Stimulated activated CD8-positive, alpha-beta memory T cell treated with anti-CD3 and anti-CD28 coated beads, Interleukin-7, amount 100 ng/mL, for 24 hours (primary cell): ENCODE measurements around the gene RASA2.

Experiments
- DNase-seq: peaks from one replicate; pipeline ENCODE4 v3.0.0-alpha.2; 2020; ENCODE audit warnings: low read depth

Gene RASA2

DNA sequence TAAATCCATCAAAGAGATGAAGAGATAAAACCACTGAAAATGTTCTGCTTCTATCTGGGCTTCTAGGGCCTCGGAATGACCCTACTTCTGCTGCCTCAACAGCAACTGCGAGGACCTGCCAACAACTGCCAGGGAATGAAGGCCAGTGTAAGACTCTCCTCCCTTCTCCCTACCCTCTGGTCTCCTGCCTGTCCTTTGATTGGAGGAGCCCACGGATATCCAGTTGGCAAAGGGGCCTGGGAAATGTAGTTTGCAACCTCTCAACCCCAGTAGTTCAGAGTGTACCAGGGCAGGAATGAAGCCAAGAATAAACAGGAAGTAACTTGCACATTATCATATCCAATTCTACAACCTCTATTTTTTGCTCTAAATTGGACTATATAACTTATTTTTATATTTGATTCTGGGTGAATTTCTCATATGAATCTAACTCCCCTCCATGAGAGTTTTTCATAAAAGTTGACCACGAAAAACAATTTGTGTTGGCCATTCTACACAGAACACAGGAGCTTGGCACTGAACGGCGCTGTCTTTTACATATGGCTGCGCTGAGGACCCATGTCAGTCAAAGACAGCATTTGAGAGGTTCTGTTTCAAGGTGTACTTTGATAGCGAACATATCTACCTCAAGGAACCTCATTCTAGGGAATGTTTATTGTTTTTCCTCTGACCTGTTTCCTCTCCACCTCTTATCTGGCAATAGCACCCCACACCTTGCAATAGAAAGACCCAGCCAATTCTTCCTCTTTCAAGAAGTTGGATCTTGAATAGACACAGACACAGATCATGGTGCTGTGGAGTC, 160.1 kb downstream of the RASA2 start:
- no peak for DNase-seq

DNA sequence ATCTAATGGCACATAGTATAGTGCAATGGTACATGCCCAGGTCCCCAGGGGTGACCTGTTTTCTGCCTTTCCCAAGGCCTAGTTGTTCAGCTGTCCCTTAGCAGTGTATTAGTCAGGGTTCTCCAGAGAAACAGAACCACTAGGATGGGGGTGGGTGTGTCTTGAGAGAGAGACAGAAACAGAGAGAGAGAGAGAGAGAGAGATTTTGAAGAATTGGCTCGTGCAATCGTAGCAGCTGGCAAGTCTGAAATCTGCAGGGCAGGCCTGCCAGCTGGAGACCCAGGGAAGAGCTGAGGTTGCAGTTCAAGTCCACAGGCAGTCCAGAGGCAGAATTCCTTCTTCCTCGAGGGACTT, 160.7 kb downstream of the RASA2 start:
- no peak for DNase-seq

DNA sequence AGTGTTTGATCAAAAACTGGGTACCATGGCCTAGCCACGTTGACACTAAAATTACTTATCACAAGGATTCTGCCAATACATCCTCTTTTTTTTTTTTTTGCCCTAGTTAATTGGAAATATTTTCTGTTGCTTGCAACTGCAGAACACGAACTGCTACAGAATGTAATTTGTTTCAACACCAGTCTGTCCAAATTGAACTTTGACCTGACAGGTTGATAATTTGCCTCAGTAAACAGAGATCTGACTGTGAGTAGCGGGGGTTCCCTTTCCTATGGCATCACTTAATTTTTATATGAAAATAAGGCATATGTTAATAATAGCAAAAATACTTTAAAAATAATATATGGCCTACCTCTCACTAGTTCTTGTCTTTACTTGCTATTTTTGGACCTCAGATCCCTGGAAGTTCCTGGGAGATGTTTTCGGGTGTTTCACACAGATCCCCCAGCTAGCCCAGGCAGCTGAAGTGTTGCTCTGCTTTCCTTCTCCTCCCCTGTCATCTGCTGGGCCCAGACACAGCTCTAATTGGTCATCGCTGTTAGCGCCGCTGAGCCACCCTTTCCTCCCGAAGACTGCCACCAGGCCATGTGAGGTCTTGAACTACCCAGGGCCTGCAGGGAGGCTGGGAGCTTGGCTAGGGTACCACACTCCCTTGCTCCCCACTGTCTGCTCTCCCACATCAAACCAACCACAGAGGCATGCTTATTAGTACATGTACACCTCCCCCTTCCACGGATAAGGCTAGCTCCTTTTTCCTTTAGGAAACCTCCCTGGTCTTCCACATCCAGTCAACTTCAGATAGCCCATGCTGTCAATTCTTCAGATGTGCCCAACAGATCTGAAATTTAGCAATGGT, 161.5 kb downstream of the RASA2 start:
- DNase-seq: no peak

DNA sequence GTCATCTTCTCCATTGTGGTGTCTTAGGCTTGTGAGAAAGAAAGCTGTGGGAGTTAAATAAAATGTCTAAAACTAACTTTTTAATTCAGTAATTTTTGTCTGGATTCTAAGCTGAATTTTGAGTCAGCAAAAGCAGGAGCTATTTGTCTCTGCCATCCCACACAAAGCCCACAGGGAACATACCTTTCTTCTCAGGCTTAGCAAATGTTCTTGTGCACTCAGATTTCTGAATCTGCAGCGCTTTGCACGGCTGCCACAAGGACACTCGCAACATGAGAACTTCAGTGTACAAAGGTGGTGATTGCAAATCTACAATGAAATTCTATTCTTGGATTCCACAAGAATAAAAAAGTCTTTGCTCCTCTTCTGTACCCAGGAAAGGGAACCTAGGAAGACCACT, 163.0 kb downstream of the RASA2 start:
- no peak for DNase-seq

DNA sequence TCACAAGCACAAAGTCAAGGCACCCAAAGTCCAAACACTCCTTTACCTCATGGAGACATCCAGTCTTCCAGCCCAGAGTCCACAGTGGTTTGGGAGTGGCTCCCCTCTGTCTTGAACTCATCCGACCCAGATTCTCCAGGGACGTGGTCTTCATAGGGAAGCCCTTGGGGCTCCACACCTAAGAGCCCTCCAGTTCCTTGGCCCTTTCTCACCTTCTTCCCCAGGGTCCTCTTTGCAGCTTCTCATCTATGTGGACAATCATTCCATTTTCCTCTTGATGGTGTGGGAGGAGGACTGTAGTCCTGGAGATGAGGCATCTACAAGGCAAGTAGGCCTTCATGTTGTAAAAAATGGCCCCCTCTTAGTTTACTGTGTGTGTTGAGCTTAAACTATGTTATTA, 164.0 kb downstream of the RASA2 start:
- DNase-seq: no peak

DNA sequence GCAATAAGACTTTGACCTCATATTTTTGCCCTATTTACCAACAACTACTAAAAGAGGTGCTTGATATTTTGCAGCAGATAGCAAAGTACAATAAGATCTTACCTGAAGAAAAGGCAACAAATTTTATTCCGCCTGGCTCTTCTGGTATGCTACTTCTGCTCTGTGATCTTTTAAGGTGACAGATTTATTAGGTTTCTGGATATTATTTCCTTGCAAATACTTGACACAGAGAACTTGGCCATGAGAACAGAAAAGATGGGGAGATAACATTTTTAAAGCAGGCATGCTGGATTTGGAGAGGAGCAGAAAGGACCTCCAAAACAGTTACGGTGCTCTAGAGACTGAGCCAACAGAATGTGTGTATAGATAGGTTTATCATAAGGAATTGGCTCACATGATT, 164.6 kb downstream of the RASA2 start:
- DNase-seq: no peak

DNA sequence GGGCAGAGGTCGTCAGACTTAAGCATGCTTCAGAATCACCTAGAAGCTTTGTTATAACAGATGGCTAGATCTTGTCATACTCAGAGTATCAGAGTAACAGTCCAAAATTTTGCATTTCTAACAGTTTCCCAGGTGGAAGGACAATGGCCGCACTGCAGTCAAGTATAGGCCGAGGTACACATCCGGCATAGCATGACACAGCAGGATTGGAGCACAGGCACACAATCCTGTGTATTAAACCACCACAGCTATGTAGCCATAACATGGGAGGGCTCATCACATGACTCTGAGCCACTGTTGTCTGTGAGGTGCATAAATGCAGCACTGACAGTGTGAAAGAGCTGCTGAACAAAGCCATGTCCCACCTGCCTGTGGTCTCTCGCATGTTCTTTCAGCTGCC, 165.5 kb downstream of the RASA2 start:
- DNase-seq: no peak

DNA sequence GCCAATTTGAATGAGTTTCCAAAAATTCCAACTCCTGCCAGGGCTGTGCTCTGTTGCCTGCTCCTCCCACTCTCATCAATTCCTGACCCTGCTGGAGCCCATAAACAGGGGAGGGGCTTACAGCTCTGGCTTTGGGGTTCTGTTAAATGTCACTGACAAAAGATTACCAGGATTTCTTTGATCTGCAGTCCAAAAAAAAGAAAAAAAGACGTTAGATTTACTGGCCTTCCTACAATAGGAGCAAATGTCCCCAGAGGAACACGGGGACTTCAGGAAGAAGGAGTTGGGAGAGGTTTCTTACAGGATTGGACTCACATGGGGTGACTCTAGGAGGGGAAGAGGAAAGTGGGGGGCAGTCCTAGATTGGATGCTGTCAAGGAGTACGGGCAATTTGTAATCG, 167.0 kb downstream of the RASA2 start:
- DNase-seq: no peak

DNA sequence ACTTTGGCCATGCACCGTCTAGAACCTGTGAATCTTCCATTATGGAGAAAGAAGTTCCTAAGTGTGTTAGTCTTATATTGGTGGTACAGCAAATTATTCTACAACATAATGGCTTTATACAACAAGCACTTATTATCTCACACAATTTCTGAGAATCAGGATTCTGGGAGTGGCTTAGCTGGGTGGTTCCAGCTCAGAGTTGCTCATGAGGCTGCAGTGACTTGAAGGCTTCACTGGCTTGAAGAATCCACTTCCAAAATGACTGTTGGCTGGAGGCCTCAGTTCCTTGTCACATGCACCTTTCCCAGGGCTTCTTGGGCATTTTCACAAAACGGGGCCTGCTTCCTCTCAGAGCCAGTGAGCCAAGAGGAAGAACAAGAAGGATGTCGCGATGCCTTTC, 169.0 kb downstream of the RASA2 start:
- no peak for DNase-seq

DNA sequence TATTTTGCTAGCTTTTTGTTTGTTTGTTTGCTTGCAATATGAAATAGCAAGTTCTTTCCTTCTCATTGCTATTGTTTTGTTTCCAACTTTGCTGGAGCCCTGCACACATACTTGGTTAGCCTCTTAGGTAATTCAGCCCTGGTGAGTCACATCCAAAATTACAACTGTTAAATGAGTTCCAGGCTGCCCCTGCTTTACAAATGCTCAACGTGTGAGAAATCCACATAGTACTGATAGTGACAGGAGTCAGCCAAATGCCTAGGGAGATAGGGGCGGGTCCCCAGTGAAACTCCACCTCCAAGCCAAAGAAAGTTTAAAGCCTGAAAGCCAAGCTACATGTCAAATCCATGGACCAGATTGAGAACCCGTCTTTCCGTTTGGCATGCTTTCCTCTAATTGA, 169.9 kb downstream of the RASA2 start:
- no peak for DNase-seq

DNA sequence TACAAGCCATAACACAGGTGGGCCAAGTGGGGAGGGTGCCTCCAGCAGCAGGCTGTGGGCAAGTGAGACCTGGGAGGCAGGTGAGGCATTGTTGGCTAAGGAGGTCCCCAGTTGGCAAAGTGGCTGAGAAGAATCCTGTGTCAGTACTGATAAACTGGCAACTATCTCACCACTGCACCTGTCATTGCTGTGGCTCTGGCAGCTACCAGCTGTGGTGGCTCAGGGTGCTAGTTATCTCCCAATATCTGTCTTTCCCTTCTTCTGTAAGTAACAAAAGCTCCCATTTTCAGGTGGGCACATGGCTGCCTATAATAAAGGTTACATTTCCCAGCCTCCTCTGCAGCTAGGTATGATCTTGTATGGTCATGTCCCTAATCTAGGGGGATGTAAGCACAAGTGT, 170.7 kb downstream of the RASA2 start:
- DNase-seq: no peak

DNA sequence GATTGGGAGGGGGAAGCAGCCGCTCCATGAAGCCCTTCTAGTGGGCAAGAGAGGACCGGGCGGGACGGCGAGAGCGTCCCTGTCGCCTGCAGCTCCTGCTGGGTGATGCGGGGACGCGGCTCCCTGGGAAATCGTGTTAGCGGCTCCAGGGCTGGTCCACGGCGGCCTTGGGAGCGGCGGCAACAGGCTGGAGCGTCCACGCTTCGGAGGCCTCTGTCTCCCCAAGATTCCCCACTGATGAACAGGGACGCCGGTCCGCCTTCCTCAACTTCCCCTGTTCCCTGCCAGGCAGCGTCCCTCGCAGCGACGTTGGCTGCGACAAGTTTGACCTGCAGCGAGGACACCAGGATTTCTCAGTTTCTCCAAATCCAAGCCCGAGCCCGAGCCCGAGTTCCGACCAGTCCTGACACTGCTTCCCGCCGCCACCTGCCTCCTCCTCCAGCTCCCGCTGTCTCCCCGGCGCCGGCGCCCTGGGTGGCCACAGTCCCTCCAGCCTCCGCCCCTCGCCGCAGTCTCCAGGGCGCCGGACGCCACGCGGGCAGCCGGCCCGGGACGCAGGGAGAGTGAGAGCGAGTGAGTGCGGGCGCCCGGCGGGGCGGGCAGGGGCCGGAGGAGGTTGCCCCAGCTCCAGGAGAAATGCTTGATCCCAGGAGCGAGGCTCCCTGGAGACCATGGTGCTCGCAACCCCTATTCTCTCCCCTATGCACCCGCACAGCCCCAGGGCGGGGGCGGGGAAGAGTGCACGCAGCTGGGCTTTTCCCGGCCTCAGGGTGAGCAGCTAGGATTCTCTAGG, 173.2 kb downstream of the RASA2 start:
- DNase-seq: no peak

DNA sequence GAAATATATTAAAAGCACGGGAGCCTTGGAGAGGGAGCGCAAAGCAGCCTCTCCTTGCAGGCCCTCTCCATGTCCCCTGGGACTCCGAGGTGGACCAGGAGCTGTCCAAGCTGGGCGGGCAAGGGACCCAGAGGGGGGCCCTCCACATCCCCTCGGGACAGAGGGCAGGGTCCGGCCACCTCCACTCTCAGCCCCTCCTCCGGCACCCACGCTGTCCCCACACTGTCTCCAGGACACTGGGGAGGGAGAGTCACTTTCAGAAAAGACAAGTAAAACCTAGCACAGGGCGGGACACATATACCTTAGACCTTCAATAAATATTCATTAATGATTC, 173.8 kb downstream of the RASA2 start:
- no peak for DNase-seq

DNA sequence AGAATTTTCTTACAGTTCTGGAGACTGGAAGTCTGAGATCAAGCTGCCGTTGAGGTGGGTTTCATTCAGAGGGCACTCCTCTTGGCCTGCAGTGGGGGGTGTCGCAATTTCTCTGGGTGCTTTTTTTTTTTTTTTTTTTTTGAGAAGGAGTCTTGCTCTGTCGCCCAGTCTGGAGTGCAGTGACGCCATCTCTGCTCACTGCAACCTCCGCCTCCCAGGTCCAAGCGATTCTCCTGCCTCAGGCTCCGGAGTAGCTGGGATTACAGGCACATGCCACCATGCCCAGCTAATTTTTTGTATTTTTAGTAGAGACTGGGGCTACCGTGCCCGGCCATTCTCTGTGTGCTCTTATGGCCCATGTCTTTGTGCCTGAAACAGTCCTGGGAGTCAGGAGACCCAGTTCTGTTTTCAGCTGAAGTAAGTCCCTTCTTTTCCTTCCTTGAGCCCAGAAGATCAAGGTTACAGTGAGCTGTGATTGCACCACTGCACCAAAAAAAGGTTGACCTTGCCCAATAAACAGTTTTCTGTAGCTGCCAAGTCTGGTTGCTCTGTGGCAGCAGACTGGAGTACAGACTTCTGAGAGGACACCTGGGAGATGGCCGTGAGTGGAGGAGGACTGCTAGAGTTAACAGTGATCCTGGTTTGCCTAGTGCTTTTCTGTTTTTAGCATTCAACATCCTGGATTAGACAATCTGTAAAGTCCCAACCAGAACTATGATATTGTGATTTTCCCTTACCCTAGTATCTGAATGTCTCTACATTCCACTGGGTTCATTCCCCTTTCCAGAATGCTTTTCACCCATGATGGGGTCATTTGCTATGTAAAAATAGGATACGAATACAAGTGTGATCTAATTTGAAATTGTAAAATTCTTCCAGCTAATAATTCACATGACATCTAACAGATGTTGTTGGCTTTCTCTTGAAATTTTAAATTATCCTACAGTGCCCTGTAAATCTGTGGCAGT, 174.7 kb downstream of the RASA2 start:
- no peak for DNase-seq

DNA sequence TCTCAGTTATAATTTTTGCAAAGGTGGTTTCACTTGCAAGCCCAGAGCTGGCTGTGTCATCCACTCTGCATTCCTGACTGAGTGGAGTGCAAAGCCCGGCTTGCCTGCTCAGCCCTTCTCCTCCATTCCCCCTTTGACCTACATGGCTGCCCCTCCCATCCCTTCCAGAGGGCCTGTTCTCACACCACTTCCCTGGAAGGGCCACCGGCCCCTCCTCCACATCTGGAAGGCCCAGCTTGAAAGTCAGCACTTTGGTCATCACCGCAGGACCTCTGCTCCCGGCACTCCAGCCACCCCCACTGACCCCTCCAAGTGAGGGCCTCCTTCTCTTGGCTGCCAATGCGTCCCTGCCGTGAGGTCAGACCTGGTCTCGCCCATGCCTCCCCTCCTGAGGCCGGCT, 177.2 kb downstream of the RASA2 start:
- DNase-seq: no peak
